Measurements from ENCODE around the gene FHIT. TPM values are rescaled to one million over a fixed set of nuclear protein-coding genes. Genes with fewer than 3 reads are reported as not detected.

Gene FHIT
- total and polyA plus RNA-seq, 2 of the 4 experiments (the other 2 are of a cell fraction): 0.07 TPM; not detected in 1

DNA sequence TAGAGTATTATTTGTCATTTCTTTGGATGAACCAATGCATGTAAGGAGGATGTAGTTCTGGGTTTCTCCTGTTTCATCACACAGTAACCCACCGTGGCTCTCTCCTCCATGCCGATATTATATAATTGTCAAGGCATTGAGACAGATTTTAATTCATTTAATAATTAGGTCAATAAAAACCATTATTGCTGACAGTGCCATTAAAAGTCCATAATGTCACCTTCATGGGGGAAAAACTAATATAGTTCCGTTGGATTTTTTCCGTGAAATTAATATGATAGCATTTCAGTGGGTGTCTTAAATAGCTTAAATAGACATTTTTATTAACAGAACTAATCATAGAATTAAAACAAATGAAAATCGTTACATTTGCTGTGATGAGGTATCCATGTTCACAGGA is 1453.7 kb downstream of the FHIT start:
- no peak overlapping the region; the same call in 1 of the 2 replicates for H3K4ac ChIP-seq (ENCODE audit: low read depth, low read length)
- H3K9me1 ChIP-seq (ENCODE audit: insufficient read depth, low read length): peaks cover 3% of the 10 kb centered on the region; the same call in 1 of the 2 replicates
- intact Hi-C loops (cut with micrococcal nuclease): no loop called here
- POLR2A ChIA-PET (ENCODE audit: unreplicated experiment): no interaction called here
- peaks cover 5% of the 10 kb centered on the region; the same call in 1 of the 2 replicates for H3K4me1 ChIP-seq (ENCODE audit: control insufficient read depth, insufficient read depth, low read length)
- H2BK120ac ChIP-seq (ENCODE audit: low read depth, low read length): no peak overlapping the region
- no peak overlapping the region for H2AK5ac ChIP-seq (ENCODE audit: low read depth, low read length)
- H3K27ac ChIP-seq (ENCODE audit: insufficient read depth, low read length): no peak overlapping the region
- no peak overlapping the region for H3K14ac ChIP-seq (replicated peaks; ENCODE audit: low read depth, low read length)
- no peak overlapping the region for H4K8ac ChIP-seq (ENCODE audit: low read depth in 2 of 2, low read length in 2 of 2)
- DNase-seq (no peak), ATAC-seq (ENCODE audit: low read depth) (no peak)
- H2BK20ac ChIP-seq (ENCODE audit: low read depth, low read length): peak overlapping the region; percentile 37; the same call in 1 of the 2 replicates
- H3K9ac ChIP-seq (ENCODE audit: low read depth, low read length): no peak overlapping the region
- no peak overlapping the region for H3K56ac ChIP-seq (ENCODE audit: extremely low read depth, insufficient read depth, low read length)
- no peaks in the 10 kb centered on the region for H3K9me3 ChIP-seq (ENCODE audit: control insufficient read depth, insufficient read depth, low read length)
- no peak overlapping the region for H4K5ac ChIP-seq (ENCODE audit: low read depth, low read length)
- H3K4me2 ChIP-seq (ENCODE audit: low read depth, low read length): no peak overlapping the region
- no peaks in the 10 kb centered on the region for H3K36me3 ChIP-seq (ENCODE audit: control insufficient read depth, insufficient read depth, low read length)
- no peak overlapping the region for H2AFZ ChIP-seq (replicated peaks; ENCODE audit: low read length, poor library complexity)
- no TSS peak for BruUV-seq (replicated peaks)
- H4K91ac ChIP-seq (ENCODE audit: insufficient read depth, low read depth, low read length): no peak overlapping the region
- H3K4me3 ChIP-seq (ENCODE audit: insufficient read depth, low read depth, low read length): no peak overlapping the region
- H3K79me1 ChIP-seq (ENCODE audit: low read depth in 1 of 2, low read length in 2 of 2): no peaks in the 10 kb centered on the region
- CTCF ChIA-PET: interaction anchor here (1.4 kb wide), 1 partner anchor 12 kb away, joined by 3 read pairs; no protein-coding TSS in a partner anchor
- WGBS, 2 experiments (ENCODE audit: extremely low coverage in 2 of 2, insufficient read length in 1 of 2): no CpG with 5 or more reads among the region's 5 CpGs
- no peak overlapping the region for H3K18ac ChIP-seq (ENCODE audit: low read depth, low read length)
- H4K20me1 ChIP-seq (ENCODE audit: insufficient read depth, low read length): no peaks in the 10 kb centered on the region
- no peaks in the 10 kb centered on the region for H3K27me3 ChIP-seq (ENCODE audit: control insufficient read depth, insufficient read depth, low read length)
- dilution Hi-C loops (cut with HindIII; ENCODE audit: low sequenced_read_pairs, unreplicated experiment): no loop called here
- in situ Hi-C loops (cut with MboI; ENCODE audit: low sequenced_read_pairs): no loop called here
- H3K23ac ChIP-seq (ENCODE audit: low read depth, low read length): no peak overlapping the region
- H2BK15ac ChIP-seq (ENCODE audit: low read depth, low read length): no peak overlapping the region
- H2BK5ac ChIP-seq (ENCODE audit: low read depth, low read length, poor library complexity, severe bottlenecking): no peak overlapping the region
- TF ChIP-seq RCOR1 (IDR thresholded peaks at IDR 0.05; ENCODE audit: insufficient replicate concordance, low read length) (no peak), MAFK (IDR thresholded peaks at IDR 0.05; ENCODE audit: low read depth, low read length) (peak; percentile 60)
- H2AK9ac ChIP-seq (replicated peaks; ENCODE audit: low read depth, low read length, poor library complexity): no peak overlapping the region
